Subcutaneous adipose tissue (tissue), 4 donors: ENCODE results near the gene RANBP6. TPM values are rescaled to one million over a fixed set of nuclear protein-coding genes. Genes with fewer than 3 reads are reported as not detected.

Experiments
- CTCF ChIP-seq: fragments of 450-650 bp; IDR thresholded peaks from one replicate; pipeline ENCODE4 v1.5.1; 2016; ENCODE audit warnings: low read depth, mild to moderate bottlenecking, control low read depth, antibody characterized with exemption, moderate library complexity
- total RNA-seq, 4 donors: library from RNA; depleted of rRNA; stranded (reverse); fragments of >200 nt; gene quantifications; one replicate each; pipeline ENCODE4 v1.1.0, GENCODE V29; 2016

Gene RANBP6
- total RNA-seq, 4 donors from 2014 or later, result 10.4 to 24.3 (median 14.8) TPM

- no peak for TF ChIP-seq CTCF
Observed at GRCh38 chr9:6049798-6050197, 34.4 kb upstream of the RANBP6 start.

DNA sequence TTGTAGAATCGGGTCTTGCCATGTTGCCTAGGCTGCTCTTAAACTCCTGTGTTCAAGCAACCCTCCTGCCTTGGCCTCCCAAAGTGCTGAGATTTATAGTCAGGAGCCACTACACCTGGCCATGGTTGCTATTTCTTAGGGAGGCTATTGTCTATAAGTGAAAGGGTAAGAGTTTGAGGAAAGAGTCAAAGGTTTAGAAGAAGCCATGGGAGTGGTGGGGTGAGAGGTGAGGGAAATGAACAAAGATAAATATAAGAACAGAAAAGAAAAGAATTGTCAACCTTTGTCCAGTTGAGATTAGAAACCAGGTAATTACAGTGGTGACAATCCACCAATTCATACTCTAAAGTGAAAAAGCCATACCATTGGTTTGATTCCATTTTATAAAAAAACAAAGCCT lies 32.6 kb upstream of the RANBP6 start:
- TF ChIP-seq CTCF, result no peak

GRCh38 chr9:6047020-6047419 lies 31.6 kb upstream of the RANBP6 start:
- no peak for TF ChIP-seq CTCF

GRCh38 chr9:6045364-6045763 lies 29.9 kb upstream of the RANBP6 start:
- TF ChIP-seq CTCF, result no peak

DNA sequence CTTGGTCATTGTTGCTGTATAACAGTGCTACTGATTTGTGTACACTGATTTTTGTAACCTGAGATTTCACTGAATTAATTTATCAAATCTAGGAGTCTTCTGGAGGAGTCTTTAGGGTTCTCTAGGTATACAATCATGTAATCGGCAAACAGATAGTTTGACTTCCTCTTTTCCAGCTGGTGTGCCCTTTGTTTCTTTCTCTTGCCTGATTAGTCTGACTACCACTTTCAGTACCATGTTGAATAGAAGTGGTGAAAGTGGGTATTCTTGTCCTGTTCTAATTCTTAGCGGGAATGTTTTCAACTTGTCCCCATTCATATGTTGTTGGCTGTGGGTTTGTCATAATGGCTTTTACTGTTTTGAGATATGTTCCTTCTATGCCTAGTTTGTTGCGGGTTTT lies 24.7 kb upstream of the RANBP6 start:
- no peak for TF ChIP-seq CTCF

GRCh38 chr9:6036391-6036790 lies 21.0 kb upstream of the RANBP6 start:
- TF ChIP-seq CTCF, result no peak

- TF ChIP-seq CTCF, result no peak
Observed at GRCh38 chr9:6034954-6035353, 19.5 kb upstream of the RANBP6 start.
